HG02938 (cell line): Measurements from ENCODE around the gene MALAT1.

ENCODE experiments used
- ATAC-seq: cut with Tn5 transposase; IDR thresholded peaks from one replicate; pipeline ENCODE4 v1.9.1; 2021; ENCODE audit warnings: mild to moderate bottlenecking, moderate library complexity; ENCODE audit not compliant: unreplicated experiment

The MALAT1 gene

GRCh38 chr11:65554842-65555430 is 56.1 kb downstream of the MALAT1 start:
- no peak for ATAC-seq

GRCh38 chr11:65555693-65556231 is 56.9 kb downstream of the MALAT1 start:
- no peak for ATAC-seq
